CD4-positive, alpha-beta memory T cell (primary cell): ENCODE data around the gene CYTH1. TPM values are rescaled to one million over a fixed set of nuclear protein-coding genes. Genes with fewer than 3 reads are reported as not detected.

Experiments used
- CTCF ChIA-PET: fragments of 350-600 bp; sonication (Branson Sonifier 250); formaldehyde crosslinking; loops from one replicate; lab custom pipeline; 2021; ENCODE audit warnings: inconsistent platforms; ENCODE audit not compliant: partially characterized antibody; lab: Charles Lee
- POLR2A ChIA-PET: fragments of 350-600 bp; sonication (Branson Sonifier 250); formaldehyde crosslinking; loops from one replicate; lab custom pipeline; 2021; ENCODE audit not compliant: partially characterized antibody; lab: Charles Lee
- DNase-seq, 5 donors: peaks; one replicate each; pipeline versions ENCODE4 v3.0.0 to v3.0.0-alpha.2; 2020 to 2022; ENCODE audit warnings: mixed read lengths in 1 of 5
- H3K27ac ChIP-seq: one replicate; pipeline ENCODE4 v1.7.0; 2013; ENCODE audit warnings: low read depth, low read length
- H3K27me3 ChIP-seq: 2 replicates; pipeline ENCODE4 v1.7.0; 2013; ENCODE audit warnings: mild to moderate bottlenecking, low read length, moderate library complexity; ENCODE audit not compliant: insufficient read depth
- H3K36me3 ChIP-seq: 2 replicates; pipeline ENCODE4 v1.7.0; 2013; ENCODE audit warnings: mild to moderate bottlenecking, low read length, moderate library complexity; ENCODE audit not compliant: insufficient read depth
- H3K4me1 ChIP-seq: 2 replicates; pipeline ENCODE4 v1.7.0; 2013; ENCODE audit warnings: mild to moderate bottlenecking, low read length, moderate library complexity; ENCODE audit not compliant: insufficient read depth
- H3K4me3 ChIP-seq, 2 donors: one replicate each; pipeline ENCODE4 v1.7.0; 2013; ENCODE audit warnings: low read length in 2 of 2, mild to moderate bottlenecking in 1 of 2
- H3K9me3 ChIP-seq, 2 donors: one replicate each; pipeline ENCODE4 v1.7.0; 2013; ENCODE audit warnings: low read length in 2 of 2, control low read depth in 1 of 2; ENCODE audit not compliant: control insufficient read depth in 1 of 2
- H3K27ac Mint-ChIP-seq, 7 donors: one replicate each; pipeline ENCODE4 v1.8.0; 2020 to 2021; ENCODE audit warnings: mixed read lengths in 7 of 7, mild to moderate bottlenecking in 6 of 7, inconsistent platforms in 3 of 7, moderate library complexity in 3 of 7
- H3K27me3 Mint-ChIP-seq, 2 donors: one replicate each; pipeline ENCODE4 v1.8.0; 2020 to 2021; ENCODE audit warnings: mixed read lengths in 2 of 2
- H3K36me3 Mint-ChIP-seq, 2 donors: one replicate each; pipeline ENCODE4 v1.8.0; 2020 to 2021; ENCODE audit warnings: mixed read lengths in 2 of 2, inconsistent platforms in 1 of 2, mild to moderate bottlenecking in 1 of 2
- H3K4me1 Mint-ChIP-seq, 4 donors: one replicate each; pipeline ENCODE4 v1.8.0; 2020 to 2021; ENCODE audit warnings: mixed read lengths in 4 of 4, mild to moderate bottlenecking in 1 of 4
- H3K4me3 Mint-ChIP-seq, 8 donors: one replicate each; pipeline ENCODE4 v1.8.0; 2020 to 2021; ENCODE audit warnings: mixed read lengths in 8 of 8, mild to moderate bottlenecking in 7 of 8, moderate library complexity in 6 of 8, inconsistent platforms in 3 of 8
- H3K9me3 Mint-ChIP-seq, 8 donors: one replicate each; pipeline ENCODE4 v1.8.0; 2020 to 2021; ENCODE audit warnings: mixed read lengths in 8 of 8, mild to moderate bottlenecking in 5 of 8, inconsistent platforms in 3 of 8, moderate library complexity in 1 of 8
- intact Hi-C: fragments of 100-400 bp; cut with micrococcal nuclease; formaldehyde crosslinking; loops from one replicate; pipeline ENCODE4 v1.15.1; 2023
- polyA plus RNA-seq, 2 donors: library from polyadenylated mRNA; unstranded; fragments of 300-500 nt; fragmentation: Illumina TruSeq; gene quantifications; one replicate each; pipeline ENCODE4 v1.2.3, GENCODE V29; 2021
- total RNA-seq, 2 experiments: library from RNA; stranded (reverse); gene quantifications; one replicate each; pipeline ENCODE4 v1.2.3, GENCODE V29; 2021

The CYTH1 gene
- total and polyA plus RNA-seq, 4 experiments from 2014 or later, result 271 to 390 (median 375) TPM

- ChIA-PET CTCF (no interaction called here), POLR2A (no interaction called here)
- Histone ChIP-seq H3K27me3 (no peaks in the 10 kb centered on the region), H3K9me3 (no peaks in the 10 kb centered on the region), H3K27ac (no peak overlapping the region), H3K4me3 (no peak overlapping the region), H3K4me1 (peaks cover 18% of the 10 kb centered on the region), H3K36me3 (peaks cover 79% of the 10 kb centered on the region)
- Mint-ChIP-seq H3K27me3 (no peaks in the 10 kb centered on the region), H3K4me1 (peaks cover 21 to 61% (median 45%) of the 10 kb centered on the region in 4 donors), H3K4me3 (no peak overlapping the region), H3K27ac (peak overlapping the region; percentile 32 to 92 (median 86)), H3K36me3 (peaks cover 79 to 87% of the 10 kb centered on the region in 2 donors), H3K9me3 (no peaks in the 10 kb centered on the region)
- no peak for DNase-seq
- intact Hi-C loops, result no loop called here
Observed at GRCh38 chr17:78824240-78824639, 42.2 kb upstream of the CYTH1 start.

GRCh38 chr17:78823282-78824046 is 41.4 kb upstream of the CYTH1 start:
- Histone ChIP-seq H3K9me3 (no peaks in the 10 kb centered on the region), H3K4me1 (peaks cover 26% of the 10 kb centered on the region), H3K27me3 (no peaks in the 10 kb centered on the region), H3K36me3 (peaks cover 73% of the 10 kb centered on the region), H3K27ac (no peak overlapping the region), H3K4me3 (no peak overlapping the region)
- Mint-ChIP-seq H3K27me3 (no peaks in the 10 kb centered on the region), H3K9me3 (no peaks in the 10 kb centered on the region), H3K36me3 (peaks cover 81 to 87% of the 10 kb centered on the region in 2 donors), H3K4me3 (peak overlapping the region in 1 of 8 donors; percentile 29), H3K4me1 (peaks cover 29 to 67% (median 52%) of the 10 kb centered on the region in 4 donors), H3K27ac (peak overlapping the region; percentile 58 to 93 (median 86))
- CTCF ChIA-PET, result interaction anchor here (0.6 kb wide), 1 partner anchor 395 kb away, joined by 3 read pairs; no protein-coding TSS in a partner anchor
- DNase-seq, result peak in 1 of 5 donors; percentile 16
- POLR2A ChIA-PET, result interaction anchor here (2.1 to 2.5 kb wide), 2 partner anchors 15 to 44 kb away, joined by 7 to 9 read pairs; no protein-coding TSS in a partner anchor
- intact Hi-C loops, result no loop called here

- Histone ChIP-seq H3K4me1 (peaks cover 35% of the 10 kb centered on the region), H3K27me3 (no peaks in the 10 kb centered on the region), H3K27ac (no peak overlapping the region), H3K36me3 (peaks cover 73% of the 10 kb centered on the region), H3K4me3 (no peak overlapping the region), H3K9me3 (no peaks in the 10 kb centered on the region)
- intact Hi-C loops, result no loop called here
- DNase-seq, result peak in 1 of 5 donors; percentile 5
- Mint-ChIP-seq H3K4me3 (peak overlapping the region in 4 of 8 donors; percentile 15 to 36 (median 28)), H3K27me3 (no peaks in the 10 kb centered on the region), H3K4me1 (peaks cover 32 to 72% (median 53%) of the 10 kb centered on the region in 4 donors), H3K9me3 (no peaks in the 10 kb centered on the region), H3K27ac (peak overlapping the region; percentile 69 to 93 (median 86)), H3K36me3 (peaks cover 72 to 82% of the 10 kb centered on the region in 2 donors)
- ChIA-PET CTCF (no interaction called here), POLR2A (interaction anchor here (0.5 to 2.5 kb wide), 5 partner anchors 11 to 74 kb away, joined by 3 to 9 read pairs (median 6); no protein-coding TSS in a partner anchor)
Observed at GRCh38 chr17:78822552-78822951, 40.5 kb upstream of the CYTH1 start.

- Histone ChIP-seq H3K4me1 (peaks cover 41% of the 10 kb centered on the region), H3K4me3 (no peak overlapping the region), H3K27ac (no peak overlapping the region), H3K9me3 (no peaks in the 10 kb centered on the region), H3K36me3 (peaks cover 68% of the 10 kb centered on the region), H3K27me3 (no peaks in the 10 kb centered on the region)
- H3K4me1 Mint-ChIP-seq, result peaks cover 37 to 78% (median 59%) of the 10 kb centered on the region in 4 donors
- peaks cover 0 to 2% (median 0%) of the 10 kb centered on the region in 8 donors for H3K9me3 Mint-ChIP-seq
- DNase-seq, result peak in 1 of 5 donors; percentile 8
- peak overlapping the region in 2 of 8 donors; percentile 21 to 36 for H3K4me3 Mint-ChIP-seq
- intact Hi-C loops, result no loop called here
- CTCF ChIA-PET, result no interaction called here
- no peaks in the 10 kb centered on the region for H3K27me3 Mint-ChIP-seq
- POLR2A ChIA-PET, result interaction anchor here (1.2 to 2.5 kb wide), 4 partner anchors 16 to 73 kb away, joined by 3 to 9 read pairs (median 6); no protein-coding TSS in a partner anchor
- peak overlapping the region; percentile 25 to 100 (median 83) for H3K27ac Mint-ChIP-seq
- H3K36me3 Mint-ChIP-seq, result peaks cover 73 to 84% of the 10 kb centered on the region in 2 donors
Observed at GRCh38 chr17:78821961-78822360, 39.9 kb upstream of the CYTH1 start.

- ChIA-PET CTCF (interaction anchor here (1.7 to 3.1 kb wide), 3 partner anchors 22 to 71 kb away, joined by 4 to 13 read pairs (median 8); no protein-coding TSS in a partner anchor), POLR2A (interaction anchor here (0.6 to 6.1 kb wide), 7 partner anchors 15 to 72 kb away, joined by 3 to 99 read pairs (median 27); partner anchors contain the start of genes CYTH1 and USP36)
- Mint-ChIP-seq H3K4me3 (peak overlapping the region in 2 of 8 donors; percentile 9 to 21), H3K27me3 (no peaks in the 10 kb centered on the region), H3K9me3 (peaks cover 0 to 2% (median 0%) of the 10 kb centered on the region in 8 donors), H3K4me1 (peaks cover 42 to 84% (median 60%) of the 10 kb centered on the region in 4 donors), H3K36me3 (peaks cover 71 to 79% of the 10 kb centered on the region in 2 donors), H3K27ac (peak overlapping the region; percentile 86 to 100 (median 96))
- no peaks in the 10 kb centered on the region for H3K27me3 ChIP-seq
- H3K4me3 ChIP-seq, result no peak overlapping the region
- no peaks in the 10 kb centered on the region for H3K9me3 ChIP-seq
- H3K4me1 ChIP-seq, result peaks cover 52% of the 10 kb centered on the region
- H3K27ac ChIP-seq, result peak overlapping the region; percentile 83
- DNase-seq, result peak in 1 of 5 donors; percentile 27
- peaks cover 59% of the 10 kb centered on the region for H3K36me3 ChIP-seq
- intact Hi-C loops, result no loop called here
Observed at GRCh38 chr17:78820841-78821240, 38.8 kb upstream of the CYTH1 start.

- peak overlapping the region; percentile 5 to 35 for H3K4me3 ChIP-seq
- peak in 1 of 5 donors; percentile 31 for DNase-seq
- POLR2A ChIA-PET, result interaction anchor here (0.6 to 6.1 kb wide), 21 partner anchors 8 to 127 kb away, joined by 3 to 99 read pairs (median 7); partner anchors contain the start of genes CYTH1 and USP36
Observed at GRCh38 chr17:78819806-78820792, 38.0 kb upstream of the CYTH1 start.

More at GRCh38 chr17:78819806-78820792, 38.0 kb upstream of the CYTH1 start:
- Histone ChIP-seq H3K27ac (peak overlapping the region; percentile 83), H3K4me1 (peaks cover 59% of the 10 kb centered on the region), H3K9me3 (no peaks in the 10 kb centered on the region), H3K27me3 (no peaks in the 10 kb centered on the region), H3K36me3 (peaks cover 59% of the 10 kb centered on the region)
- CTCF ChIA-PET, result interaction anchor here (1.0 to 3.2 kb wide), 16 partner anchors 8 to 374 kb away, joined by 3 to 17 read pairs (median 5); no protein-coding TSS in a partner anchor
- peaks cover 40 to 84% (median 58%) of the 10 kb centered on the region in 4 donors for H3K4me1 Mint-ChIP-seq
- H3K27ac Mint-ChIP-seq, result peak overlapping the region; percentile 86 to 100 (median 96)
- peak overlapping the region in 7 of 8 donors; percentile 74 to 83 (median 76) for H3K4me3 Mint-ChIP-seq
- peaks cover 0 to 2% (median 0%) of the 10 kb centered on the region in 8 donors for H3K9me3 Mint-ChIP-seq
- H3K27me3 Mint-ChIP-seq, result no peaks in the 10 kb centered on the region
- peaks cover 69 to 79% of the 10 kb centered on the region in 2 donors for H3K36me3 Mint-ChIP-seq
- intact Hi-C loops, result loop anchor here (1.0 kb wide), 1 partner anchor 20 kb away; the partner anchor contains the start of gene USP36
